ENCODE results near the gene CISD3.

Gene CISD3

GRCh38 chr17:38729886-38730525 lies at the start of gene CISD3:
Gene CISD3 (plus strand): TSS chr17:38730341. CDS start chr17:38730359, 18 bp downstream.
- peak; percentile 78 to 82 for DNase-seq (ENCODE audit: low read depth in 1 of 2, low spot score in 1 of 2)

- DNase-seq (ENCODE audit: low read depth in 1 of 2, low spot score in 1 of 2), result no peak
Measured at GRCh38 chr17:38681096-38681495, 49.0 kb upstream of the CISD3 start.

GRCh38 chr17:38685491-38685890 lies 44.6 kb upstream of the CISD3 start:
- no peak for DNase-seq (ENCODE audit: low read depth in 1 of 2, low spot score in 1 of 2)

- DNase-seq (ENCODE audit: low read depth in 1 of 2, low spot score in 1 of 2), result no peak
Measured at GRCh38 chr17:38687286-38687685, 42.9 kb upstream of the CISD3 start.

GRCh38 chr17:38690386-38690785 lies 39.8 kb upstream of the CISD3 start:
- no peak for DNase-seq (ENCODE audit: low read depth in 1 of 2, low spot score in 1 of 2)

GRCh38 chr17:38691154-38691553 lies 39.0 kb upstream of the CISD3 start:
- no peak for DNase-seq (ENCODE audit: low read depth in 1 of 2, low spot score in 1 of 2)

- DNase-seq (ENCODE audit: low read depth in 1 of 2, low spot score in 1 of 2), result no peak
Measured at GRCh38 chr17:38693700-38694329, 36.3 kb upstream of the CISD3 start.

GRCh38 chr17:38697061-38697820 lies 32.9 kb upstream of the CISD3 start:
- DNase-seq (ENCODE audit: low read depth in 1 of 2, low spot score in 1 of 2), result no peak

- no peak for DNase-seq (ENCODE audit: low read depth in 1 of 2, low spot score in 1 of 2)
Measured at GRCh38 chr17:38698760-38699159, 31.4 kb upstream of the CISD3 start.

GRCh38 chr17:38701504-38702165 lies 28.5 kb upstream of the CISD3 start:
- peak; percentile 28 to 74 for DNase-seq (ENCODE audit: low read depth in 1 of 2, low spot score in 1 of 2)

GRCh38 chr17:38702166-38702915 lies 27.8 kb upstream of the CISD3 start:
- DNase-seq (ENCODE audit: low read depth in 1 of 2, low spot score in 1 of 2), result peak; percentile 62 to 74

GRCh38 chr17:38702916-38703741 lies 27.0 kb upstream of the CISD3 start:
- DNase-seq (ENCODE audit: low read depth in 1 of 2, low spot score in 1 of 2), result no peak

GRCh38 chr17:38703742-38704605 lies 26.2 kb upstream of the CISD3 start:
- DNase-seq (ENCODE audit: low read depth in 1 of 2, low spot score in 1 of 2), result peak; percentile 48 to 80

- DNase-seq (ENCODE audit: low read depth in 1 of 2, low spot score in 1 of 2), result peak; percentile 54 to 72
Measured at GRCh38 chr17:38704606-38705522, 25.3 kb upstream of the CISD3 start, which contains the start of gene MLLT6. Gene MLLT6 (plus strand): TSS chr17:38705273. CDS start chr17:38705633, 360 bp downstream.

- no peak for DNase-seq (ENCODE audit: low read depth in 1 of 2, low spot score in 1 of 2)
Measured at GRCh38 chr17:38705523-38705802, 24.7 kb upstream of the CISD3 start.

- DNase-seq (ENCODE audit: low read depth in 1 of 2, low spot score in 1 of 2), result peak; percentile 8 to 35
Measured at GRCh38 chr17:38705803-38706504, 24.2 kb upstream of the CISD3 start.

GRCh38 chr17:38706505-38707216 lies 23.5 kb upstream of the CISD3 start:
- DNase-seq (ENCODE audit: low read depth in 1 of 2, low spot score in 1 of 2), result no peak

Data from stimulated activated CD4-positive, alpha-beta T cell treated with anti-CD3 and anti-CD28 coated beads, Interleukin-15, amount 100 ng/mL, for 1 hour (primary cell).